IPS-18a (cell line): ENCODE data around the gene HBG1.

Experiments
- H3K27ac ChIP-seq: one replicate; pipeline ENCODE4 v1.5.1; 2013; ENCODE audit warnings: low read length
- H3K27me3 ChIP-seq: one replicate; pipeline ENCODE4 v1.6.1; 2013; ENCODE audit warnings: mild to moderate bottlenecking, low read length; ENCODE audit not compliant: control insufficient read depth, insufficient read depth
- H3K36me3 ChIP-seq: one replicate; pipeline ENCODE4 v1.6.1; 2013; ENCODE audit warnings: low read depth, low read length; ENCODE audit not compliant: control insufficient read depth
- H3K4me1 ChIP-seq: one replicate; pipeline ENCODE4 v1.6.1; 2013; ENCODE audit warnings: low read depth, low read length; ENCODE audit not compliant: control insufficient read depth
- H3K4me3 ChIP-seq: one replicate; pipeline ENCODE4 v1.5.1; 2013; ENCODE audit warnings: low read length
- H3K9ac ChIP-seq: one replicate; pipeline ENCODE4 v1.6.1; 2013; ENCODE audit warnings: mild to moderate bottlenecking, low read length, moderate library complexity
- H3K9me3 ChIP-seq: one replicate; pipeline ENCODE4 v1.6.1; 2013; ENCODE audit warnings: low read depth, low read length; ENCODE audit not compliant: control insufficient read depth

HBG1 gene

GRCh38 chr11:5210376-5210885 lies 39.2 kb downstream of the HBG1 start:
- Histone ChIP-seq H3K36me3 (no peaks in the 10 kb centered on the region), H3K4me1 (peaks cover 9% of the 10 kb centered on the region)

GRCh38 chr11:5204787-5205186 lies 44.9 kb downstream of the HBG1 start:
- H3K4me3 ChIP-seq: no peak overlapping the region
- H3K9me3 ChIP-seq: no peaks in the 10 kb centered on the region
- H3K36me3 ChIP-seq: no peaks in the 10 kb centered on the region
- H3K27me3 ChIP-seq: no peaks in the 10 kb centered on the region
- H3K9ac ChIP-seq: no peak overlapping the region
- H3K27ac ChIP-seq: no peak overlapping the region
- H3K4me1 ChIP-seq: peaks cover 4% of the 10 kb centered on the region

More at GRCh38 chr11:5210376-5210885, 39.2 kb downstream of the HBG1 start:
- H3K4me3 ChIP-seq: no peak overlapping the region
- H3K9me3 ChIP-seq: no peaks in the 10 kb centered on the region
- no peak overlapping the region for H3K9ac ChIP-seq
- H3K27ac ChIP-seq: no peak overlapping the region
- no peaks in the 10 kb centered on the region for H3K27me3 ChIP-seq

GRCh38 chr11:5203366-5203765 lies 46.3 kb downstream of the HBG1 start:
- Histone ChIP-seq H3K9me3 (no peaks in the 10 kb centered on the region), H3K4me1 (no peaks in the 10 kb centered on the region), H3K27ac (no peak overlapping the region)

GRCh38 chr11:5200582-5200981 lies 49.1 kb downstream of the HBG1 start, which contains the start of gene OR51V1:
TSS of gene OR51V1 (minus strand) at chr11:5200682. CDS start at chr11:5200682, 0 bp downstream.
- no peaks in the 10 kb centered on the region for H3K36me3 ChIP-seq
- H3K4me1 ChIP-seq: peaks cover 7% of the 10 kb centered on the region
- H3K9ac ChIP-seq: no peak within 1 kb of the TSS
- H3K27ac ChIP-seq: no peak within 1 kb of the TSS
- no peaks in the 10 kb centered on the region for H3K27me3 ChIP-seq
- no peaks in the 10 kb centered on the region for H3K9me3 ChIP-seq
- no peak within 1 kb of the TSS for H3K4me3 ChIP-seq

More at GRCh38 chr11:5203366-5203765, 46.3 kb downstream of the HBG1 start:
- no peak overlapping the region for H3K9ac ChIP-seq
- H3K36me3 ChIP-seq: no peaks in the 10 kb centered on the region
- no peak overlapping the region for H3K4me3 ChIP-seq
- no peaks in the 10 kb centered on the region for H3K27me3 ChIP-seq

GRCh38 chr11:5198285-5198684 lies 51.4 kb downstream of the HBG1 start:
- H3K27ac ChIP-seq: no peak overlapping the region
- no peaks in the 10 kb centered on the region for H3K27me3 ChIP-seq
- H3K4me3 ChIP-seq: no peak overlapping the region
- no peaks in the 10 kb centered on the region for H3K36me3 ChIP-seq
- peaks cover 7% of the 10 kb centered on the region for H3K4me1 ChIP-seq
- no peak overlapping the region for H3K9ac ChIP-seq
- H3K9me3 ChIP-seq: no peaks in the 10 kb centered on the region
